IMR-90 (cell line): ENCODE measurements around the gene UBE3A. TPM values are rescaled to one million over a fixed set of nuclear protein-coding genes. Genes with fewer than 3 reads are reported as not detected.

Experiments used
- ATAC-seq: fragments of 200-7000 bp; cut with Tn5 transposase; 2 replicates; pipeline ENCODE4 v1.9.1; 2020; ENCODE audit warnings: low read depth, mild to moderate bottlenecking, moderate library complexity
- BruUV-seq: library from RNA; stranded (reverse); fragments of 400-500 nt; replicated peaks from 2 replicates; lab custom pipeline; 2021; lab: Mats Ljungman, UMichigan
- CTCF ChIA-PET: fragments of 300-600 bp; formaldehyde crosslinking; extraction: SDS; loops from one replicate; lab custom pipeline; 2021; ENCODE audit warnings: antibody characterized with exemption; lab: Yijun Ruan, JAX
- POLR2A ChIA-PET: fragments of 300-600 bp; sonication (Branson Sonifier 250); formaldehyde crosslinking; loops from one replicate; lab custom pipeline; 2022; ENCODE audit warnings: antibody characterized with exemption; ENCODE audit not compliant: unreplicated experiment; lab: Charles Lee
- DNase-seq: peaks from one replicate; pipeline ENCODE4 v3.0.0; 2013
- H2AFZ ChIP-seq: replicated peaks from 2 replicates; pipeline ENCODE3; 2013; ENCODE audit warnings: low read length, mild to moderate bottlenecking; ENCODE audit not compliant: poor library complexity
- H2AK5ac ChIP-seq: 2 replicates; pipeline ENCODE4 v1.6.1; 2013; ENCODE audit warnings: low read depth, low read length, inconsistent platforms
- H2AK9ac ChIP-seq: replicated peaks from 2 replicates; pipeline ENCODE3; 2013; ENCODE audit warnings: mild to moderate bottlenecking, low read depth, low read length, moderate library complexity; ENCODE audit not compliant: poor library complexity
- H2BK120ac ChIP-seq: 2 replicates; pipeline ENCODE4 v1.6.1; 2013; ENCODE audit warnings: low read depth, low read length, inconsistent platforms
- H2BK15ac ChIP-seq: 3 replicates; pipeline ENCODE4 v1.6.1; 2013; ENCODE audit warnings: low read depth, low read length, inconsistent platforms
- H2BK20ac ChIP-seq: 2 replicates; pipeline ENCODE4 v1.6.1; 2013; ENCODE audit warnings: low read depth, mild to moderate bottlenecking, inconsistent platforms, low read length, moderate library complexity
- H2BK5ac ChIP-seq: 2 replicates; pipeline ENCODE4 v1.6.1; 2013; ENCODE audit warnings: mild to moderate bottlenecking, low read depth, low read length, inconsistent platforms; ENCODE audit not compliant: poor library complexity, severe bottlenecking
- H3K14ac ChIP-seq: replicated peaks from 2 replicates; pipeline ENCODE4 v1.6.1; 2013; ENCODE audit warnings: low read depth, low read length, inconsistent platforms
- H3K18ac ChIP-seq: 2 replicates; pipeline ENCODE4 v1.6.1; 2013; ENCODE audit warnings: low read depth, low read length, control low read depth
- H3K23ac ChIP-seq: 2 replicates; pipeline ENCODE4 v1.6.1; 2013; ENCODE audit warnings: low read depth, low read length, inconsistent platforms
- H3K27ac ChIP-seq: 2 replicates; pipeline ENCODE4 v1.5.1; 2013; ENCODE audit warnings: mild to moderate bottlenecking, control low read depth, low read length; ENCODE audit not compliant: insufficient read depth
- H3K27me3 ChIP-seq: 2 replicates; pipeline ENCODE4 v1.6.1; 2013; ENCODE audit warnings: low read length; ENCODE audit not compliant: control insufficient read depth, insufficient read depth
- H3K36me3 ChIP-seq: 2 replicates; pipeline ENCODE4 v1.6.1; 2013; ENCODE audit warnings: low read length, mixed read lengths; ENCODE audit not compliant: control insufficient read depth, insufficient read depth
- H3K4ac ChIP-seq: 2 replicates; pipeline ENCODE4 v1.6.1; 2013; ENCODE audit warnings: low read depth, low read length, inconsistent platforms
- H3K4me1 ChIP-seq: 2 replicates; pipeline ENCODE4 v1.6.1; 2013; ENCODE audit warnings: low read length, mixed read lengths; ENCODE audit not compliant: control insufficient read depth, insufficient read depth
- H3K4me2 ChIP-seq: 2 replicates; pipeline ENCODE4 v1.6.1; 2013; ENCODE audit warnings: low read depth, mild to moderate bottlenecking, control low read depth, low read length, moderate library complexity
- H3K4me3 ChIP-seq: 2 replicates; pipeline ENCODE4 v1.5.1; 2013; ENCODE audit warnings: low read depth, mild to moderate bottlenecking, control low read depth, low read length, moderate library complexity; ENCODE audit not compliant: insufficient read depth
- H3K56ac ChIP-seq: 2 replicates; pipeline ENCODE4 v1.6.1; 2013; ENCODE audit warnings: low read length, inconsistent platforms; ENCODE audit not compliant: insufficient read depth; ENCODE audit errors: extremely low read depth
- H3K79me1 ChIP-seq, 2 experiments: 2 replicates each; pipeline ENCODE4 v1.6.1; 2013; ENCODE audit warnings: low read length in 2 of 2, inconsistent platforms in 1 of 2, low read depth in 1 of 2
- H3K9ac ChIP-seq: 2 replicates; pipeline ENCODE4 v1.6.1; 2013; ENCODE audit warnings: low read depth, low read length, control low read depth
- H3K9me1 ChIP-seq: 2 replicates; pipeline ENCODE4 v1.6.1; 2013; ENCODE audit warnings: low read length, inconsistent platforms; ENCODE audit not compliant: insufficient read depth
- H3K9me3 ChIP-seq: 2 replicates; pipeline ENCODE4 v1.6.1; 2013; ENCODE audit warnings: low read length; ENCODE audit not compliant: control insufficient read depth, insufficient read depth
- H4K20me1 ChIP-seq: 2 replicates; pipeline ENCODE4 v1.6.1; 2013; ENCODE audit warnings: low read length, inconsistent platforms; ENCODE audit not compliant: insufficient read depth
- H4K5ac ChIP-seq: 2 replicates; pipeline ENCODE4 v1.6.1; 2013; ENCODE audit warnings: mild to moderate bottlenecking, low read depth, low read length, control low read depth
- H4K8ac ChIP-seq, 2 experiments: 2 replicates each; pipeline ENCODE4 v1.6.1; 2013; ENCODE audit warnings: low read depth in 2 of 2, low read length in 2 of 2, control low read depth in 1 of 2, inconsistent platforms in 1 of 2
- H4K91ac ChIP-seq: 2 replicates; pipeline ENCODE4 v1.6.1; 2013; ENCODE audit warnings: low read depth, low read length, inconsistent platforms; ENCODE audit not compliant: insufficient read depth
- CHD1 ChIP-seq: IDR thresholded peaks from 2 replicates; pipeline ENCODE4 v1.6.1; 2012; ENCODE audit warnings: low read depth, low read length, improper control_type of control experiment
- FOS ChIP-seq: fragments of 150-350 bp; IDR thresholded peaks from 2 replicates; pipeline ENCODE4 v1.6.1; 2016; ENCODE audit warnings: low read depth, low read length
- MAZ ChIP-seq: IDR thresholded peaks from 2 replicates; pipeline ENCODE4 v1.6.1; 2012; ENCODE audit warnings: low read depth, mild to moderate bottlenecking, low read length, improper control_type of control experiment, moderate library complexity, borderline replicate concordance
- MXI1 ChIP-seq: IDR thresholded peaks from 2 replicates; pipeline ENCODE4 v1.6.1; 2012; ENCODE audit warnings: low read depth, mild to moderate bottlenecking, low read length, moderate library complexity, borderline replicate concordance
- RCOR1 ChIP-seq: IDR thresholded peaks from 2 replicates; pipeline ENCODE4 v1.6.1; 2012; ENCODE audit warnings: mild to moderate bottlenecking, low read length, improper control_type of control experiment; ENCODE audit not compliant: insufficient replicate concordance
- RFX5 ChIP-seq: IDR thresholded peaks from 2 replicates; pipeline ENCODE4 v1.8.0; 2012; ENCODE audit warnings: low read depth, mild to moderate bottlenecking, low read length, moderate library complexity
- WGBS, 2 experiments: methylation state at CpG; one replicate each; pipeline versions ENCODE4 v1.1.5 to v1.1.7; 2013; ENCODE audit warnings: missing lambda C conversion rate in 2 of 2; ENCODE audit not compliant: insufficient read length in 1 of 2; ENCODE audit errors: extremely low coverage in 2 of 2; 5-methylcytosine and 5-hydroxymethylcytosine counted together
- dilution Hi-C: fragments of 300-500 bp; cut with HindIII; formaldehyde crosslinking; loops from one replicate; pipeline ENCODE4 v1.14.3; 2018; ENCODE audit warnings: low sequenced_read_pairs; ENCODE audit not compliant: unreplicated experiment
- in situ Hi-C: fragments of 300-500 bp; cut with MboI; formaldehyde crosslinking; loops from 3 replicates; pipeline ENCODE4 v1.14.3; 2019; ENCODE audit warnings: low sequenced_read_pairs, inconsistent platforms, mixed read lengths
- intact Hi-C: fragments of 100-400 bp; cut with micrococcal nuclease; formaldehyde crosslinking; loops from 2 replicates; pipeline ENCODE4 v1.10.0; 2022
- polyA plus RNA-seq, 3 experiments: library from polyadenylated mRNA; depleted of rRNA; stranded (reverse); fragments of >200 nt; gene quantifications; 2 replicates each; pipeline ENCODE4 v1.2.3, GENCODE V29; 2012; ENCODE audit warnings: low replicate concordance in 1 of 3
- total RNA-seq: library from RNA; depleted of rRNA; stranded (reverse); fragments of >200 nt; gene quantifications from 2 replicates; pipeline ENCODE4 v1.2.3, GENCODE V29; 2012
- TF ChIP-seq, protein P1 (sequence below): fragments of 150-350 bp; IDR thresholded peaks from 2 replicates; pipeline ENCODE4 v1.6.1; 2017; ENCODE audit warnings: mild to moderate bottlenecking, antibody characterized with exemption, low read length, low read depth
- TF ChIP-seq, protein P2 (sequence below): conservative IDR thresholded peaks from 2 replicates; pipeline ENCODE4 v1.5.1; 2012; ENCODE audit warnings: mild to moderate bottlenecking, low read depth, low read length, improper control_type of control experiment
- TF ChIP-seq, protein P3 (sequence below): fragments of 150-350 bp; IDR thresholded peaks from 2 replicates; pipeline ENCODE4 v1.6.1; 2016; ENCODE audit warnings: low read depth, mild to moderate bottlenecking, low read length, moderate library complexity, borderline replicate concordance

The UBE3A gene
- total and polyA plus RNA-seq, 2 of the 4 experiments (the other 2 are of a cell fraction) = 19.3 to 53.2 TPM

DNA sequence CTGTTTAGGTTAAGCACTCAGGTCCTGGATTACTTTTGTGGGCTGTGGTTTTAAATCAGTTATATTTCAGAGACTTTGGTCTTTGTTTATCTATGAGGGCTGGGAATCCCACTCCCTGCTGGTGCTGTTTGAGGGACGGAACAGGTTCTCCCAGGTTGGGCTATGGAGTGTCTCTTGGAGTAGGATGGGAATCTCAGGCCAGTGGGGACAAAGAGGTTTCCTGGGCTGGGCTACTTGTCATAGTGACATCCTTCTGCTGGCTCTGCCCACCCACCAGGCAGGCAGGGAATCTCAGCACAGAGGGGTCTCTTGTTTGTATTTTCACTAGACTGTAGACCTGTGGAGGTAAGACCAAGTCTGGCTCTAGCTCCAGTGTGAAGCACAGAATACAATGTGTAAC, 47.2 kb upstream of the UBE3A start:
- Histone ChIP-seq H3K79me1 (no peaks in the 10 kb centered on the region), H2BK15ac (no peak overlapping the region), H2AK9ac (no peak overlapping the region), H3K14ac (no peak overlapping the region), H2BK20ac (no peak overlapping the region), H3K4ac (no peak overlapping the region), H3K9me1 (no peaks in the 10 kb centered on the region), H2BK120ac (no peak overlapping the region), H3K9ac (no peak overlapping the region), H3K27me3 (no peaks in the 10 kb centered on the region), H2AK5ac (no peak overlapping the region), H3K56ac (no peak overlapping the region), H2BK5ac (no peak overlapping the region), H4K20me1 (no peaks in the 10 kb centered on the region), H4K8ac (no peak overlapping the region), H3K36me3 (no peaks in the 10 kb centered on the region), H3K4me2 (no peak overlapping the region), H3K9me3 (peaks cover 2% of the 10 kb centered on the region; the same call in 1 of the 2 replicates), H3K18ac (no peak overlapping the region), H4K91ac (no peak overlapping the region), H2AFZ (no peak overlapping the region), H3K4me3 (no peak overlapping the region), H3K23ac (no peak overlapping the region), H3K27ac (no peak overlapping the region), H4K5ac (no peak overlapping the region), H3K4me1 (no peaks in the 10 kb centered on the region)
- intact Hi-C loops (no loop called here), dilution Hi-C loops (no loop called here), in situ Hi-C loops (no loop called here)
- DNase-seq (no peak), ATAC-seq (no peak)
- no CpG with 5 or more reads among the region's 1 CpG for WGBS, 2 experiments
- BruUV-seq = no TSS peak
- TF ChIP-seq MXI1 (no peak), RFX5 (no peak), FOS (no peak), MAZ (no peak), CHD1 (no peak), RCOR1 (no peak)
- TF ChIP-seq, protein P1, sequence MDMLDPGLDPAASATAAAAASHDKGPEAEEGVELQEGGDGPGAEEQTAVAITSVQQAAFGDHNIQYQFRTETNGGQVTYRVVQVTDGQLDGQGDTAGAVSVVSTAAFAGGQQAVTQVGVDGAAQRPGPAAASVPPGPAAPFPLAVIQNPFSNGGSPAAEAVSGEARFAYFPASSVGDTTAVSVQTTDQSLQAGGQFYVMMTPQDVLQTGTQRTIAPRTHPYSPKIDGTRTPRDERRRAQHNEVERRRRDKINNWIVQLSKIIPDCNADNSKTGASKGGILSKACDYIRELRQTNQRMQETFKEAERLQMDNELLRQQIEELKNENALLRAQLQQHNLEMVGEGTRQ = no peak
- TF ChIP-seq, protein P2, sequence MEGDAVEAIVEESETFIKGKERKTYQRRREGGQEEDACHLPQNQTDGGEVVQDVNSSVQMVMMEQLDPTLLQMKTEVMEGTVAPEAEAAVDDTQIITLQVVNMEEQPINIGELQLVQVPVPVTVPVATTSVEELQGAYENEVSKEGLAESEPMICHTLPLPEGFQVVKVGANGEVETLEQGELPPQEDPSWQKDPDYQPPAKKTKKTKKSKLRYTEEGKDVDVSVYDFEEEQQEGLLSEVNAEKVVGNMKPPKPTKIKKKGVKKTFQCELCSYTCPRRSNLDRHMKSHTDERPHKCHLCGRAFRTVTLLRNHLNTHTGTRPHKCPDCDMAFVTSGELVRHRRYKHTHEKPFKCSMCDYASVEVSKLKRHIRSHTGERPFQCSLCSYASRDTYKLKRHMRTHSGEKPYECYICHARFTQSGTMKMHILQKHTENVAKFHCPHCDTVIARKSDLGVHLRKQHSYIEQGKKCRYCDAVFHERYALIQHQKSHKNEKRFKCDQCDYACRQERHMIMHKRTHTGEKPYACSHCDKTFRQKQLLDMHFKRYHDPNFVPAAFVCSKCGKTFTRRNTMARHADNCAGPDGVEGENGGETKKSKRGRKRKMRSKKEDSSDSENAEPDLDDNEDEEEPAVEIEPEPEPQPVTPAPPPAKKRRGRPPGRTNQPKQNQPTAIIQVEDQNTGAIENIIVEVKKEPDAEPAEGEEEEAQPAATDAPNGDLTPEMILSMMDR = no peak
- TF ChIP-seq, protein P3, sequence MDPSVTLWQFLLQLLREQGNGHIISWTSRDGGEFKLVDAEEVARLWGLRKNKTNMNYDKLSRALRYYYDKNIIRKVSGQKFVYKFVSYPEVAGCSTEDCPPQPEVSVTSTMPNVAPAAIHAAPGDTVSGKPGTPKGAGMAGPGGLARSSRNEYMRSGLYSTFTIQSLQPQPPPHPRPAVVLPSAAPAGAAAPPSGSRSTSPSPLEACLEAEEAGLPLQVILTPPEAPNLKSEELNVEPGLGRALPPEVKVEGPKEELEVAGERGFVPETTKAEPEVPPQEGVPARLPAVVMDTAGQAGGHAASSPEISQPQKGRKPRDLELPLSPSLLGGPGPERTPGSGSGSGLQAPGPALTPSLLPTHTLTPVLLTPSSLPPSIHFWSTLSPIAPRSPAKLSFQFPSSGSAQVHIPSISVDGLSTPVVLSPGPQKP = no peak
- POLR2A ChIA-PET = no interaction called here
- CTCF ChIA-PET = no interaction called here
